ENCODE data around the gene SPACA7. TPM values are rescaled to one million over a fixed set of nuclear protein-coding genes. Genes with fewer than 3 reads are reported as not detected.
A peak's percentile ranks its signal among the peaks of the same experiment; 100 is the strongest.

Gene SPACA7
- total RNA-seq, 1 experiment from 2014 or later = not detected

GRCh38 chr13:112447761-112448603 is 71.8 kb downstream of the SPACA7 start:
- peaks cover 49% of the 10 kb centered on the region for H3K27me3 Mint-ChIP-seq (ENCODE audit: low read depth)
- Histone ChIP-seq H4K8ac (replicated peaks; ENCODE audit: insufficient read length, low read depth, low read length) (no peak overlapping the region), H3K4ac (ENCODE audit: low read depth, low read length) (no peak overlapping the region), H2BK120ac (ENCODE audit: low read depth, low read length, poor library complexity, severe bottlenecking) (no peak overlapping the region), H2BK15ac (ENCODE audit: low read depth, low read length) (no peak overlapping the region), H2AK5ac (ENCODE audit: insufficient read length, low read length) (no peak overlapping the region), H3K9me3 (ENCODE audit: control insufficient read depth, low read depth, low read length) (no peaks in the 10 kb centered on the region), H2AFZ (ENCODE audit: low read length) (no peak overlapping the region), H3K27ac (ENCODE audit: insufficient read length, low read depth, low read length) (no peak overlapping the region), H3K18ac (ENCODE audit: insufficient read length, low read depth, low read length) (no peak overlapping the region), H3K27me3 (ENCODE audit: insufficient read depth, low read length) (no peaks in the 10 kb centered on the region; the same call in 1 of the 2 replicates), H2BK5ac (ENCODE audit: insufficient read length, low read length) (no peak overlapping the region), H3K79me1 (ENCODE audit: insufficient read depth, low read depth, low read length, poor library complexity, severe bottlenecking) (no peaks in the 10 kb centered on the region), H3K56ac (ENCODE audit: insufficient read length, low read depth, low read length) (no peak overlapping the region), H2BK12ac (ENCODE audit: insufficient read length, low read depth, low read length) (no peak overlapping the region), H3K23me2 (ENCODE audit: insufficient read length, low read depth, low read length, poor library complexity, severe bottlenecking) (no peaks in the 10 kb centered on the region), H4K20me1 (ENCODE audit: control insufficient read depth, insufficient read depth, insufficient read length) (no peaks in the 10 kb centered on the region), H3K9ac (ENCODE audit: extremely low read depth, insufficient read length, low read length) (no peak overlapping the region), H3K79me2 (ENCODE audit: insufficient read depth, low read length) (no peaks in the 10 kb centered on the region), H2BK20ac (ENCODE audit: low read depth, low read length, poor library complexity, severe bottlenecking) (no peak overlapping the region), H4K5ac (ENCODE audit: insufficient read length, low read depth, low read length) (no peak overlapping the region), H3K23ac (ENCODE audit: insufficient read length, low read depth, low read length) (no peak overlapping the region), H3K4me1 (ENCODE audit: insufficient read depth, low read length) (no peaks in the 10 kb centered on the region), H3K14ac (ENCODE audit: insufficient read depth, low read length) (no peak overlapping the region), H3K4me2 (ENCODE audit: insufficient read depth, insufficient read length, low read length) (no peak overlapping the region), H4K91ac (ENCODE audit: insufficient read length, low read depth, low read length) (no peak overlapping the region), H3T11ph (ENCODE audit: low read length) (no peak overlapping the region)
- DNase-seq = peak; percentile 22
- no peak for TF ChIP-seq CTCF (conservative IDR thresholded peaks at IDR 0.05)
- WGBS (ENCODE audit: extremely low coverage, insufficient read length, low lambda C conversion rate) = no CpG with 5 or more reads among the region's 27 CpGs
- H3K36me3 Mint-ChIP-seq (ENCODE audit: insufficient read depth in 1 of 3, low read depth in 3 of 3) = no peaks in the 10 kb centered on the region; a peak in 1 of 7 replicates
- H3K9me3 Mint-ChIP-seq = no peaks in the 10 kb centered on the region
- H3K4me1 Mint-ChIP-seq = peaks cover 7 to 13% of the 10 kb centered on the region in 2 experiments
- no peak overlapping the region for H3K4me3 Mint-ChIP-seq
- H3K27ac Mint-ChIP-seq = peak overlapping the region in 1 of 3 experiments; percentile 52; a peak in 1 of 7 replicates
